Bronchus fibroblast of lung (primary cell): ENCODE results near the gene DEFB129. TPM values are rescaled to one million over a fixed set of nuclear protein-coding genes. Genes with fewer than 3 reads are reported as not detected.

ENCODE experiments used
- total RNA-seq: library from RNA; depleted of rRNA; stranded (reverse); fragments of >200 nt; gene quantifications from 2 replicates; pipeline ENCODE4 v1.2.3, GENCODE V29; 2015

Gene DEFB129
- total RNA-seq: not detected in 2 replicates

DNA sequence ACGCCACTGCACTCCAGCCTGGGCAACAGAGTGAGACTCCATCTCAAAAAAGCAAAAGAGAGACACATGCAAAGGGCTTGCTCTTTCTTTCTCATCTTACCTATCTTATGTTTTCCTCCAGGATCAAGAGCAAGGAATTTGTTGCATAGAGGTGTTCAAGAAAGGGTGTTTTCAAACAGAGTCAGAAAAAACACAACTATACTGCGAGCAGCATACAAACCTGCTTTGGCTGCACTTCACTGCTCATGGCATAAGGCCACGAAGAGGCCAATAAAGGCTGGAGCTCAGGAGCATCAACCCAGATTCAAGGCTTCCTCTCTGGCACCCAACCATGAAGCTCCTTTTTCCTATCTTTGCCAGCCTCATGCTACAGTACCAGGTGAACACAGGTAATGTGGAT is at the start of gene DEFB129:
Gene DEFB129 (plus strand): TSS at position 301 of the 400 bp plus-strand sequence. CDS start 31 bp downstream, at position 332.

GRCh38 chr20:189611-190010 is 37.4 kb upstream of the DEFB129 start, which contains the start of gene DEFB128:
DEFB128 (minus strand) TSS chr20:189711; CDS start chr20:189623, 88 bp downstream.

DNA sequence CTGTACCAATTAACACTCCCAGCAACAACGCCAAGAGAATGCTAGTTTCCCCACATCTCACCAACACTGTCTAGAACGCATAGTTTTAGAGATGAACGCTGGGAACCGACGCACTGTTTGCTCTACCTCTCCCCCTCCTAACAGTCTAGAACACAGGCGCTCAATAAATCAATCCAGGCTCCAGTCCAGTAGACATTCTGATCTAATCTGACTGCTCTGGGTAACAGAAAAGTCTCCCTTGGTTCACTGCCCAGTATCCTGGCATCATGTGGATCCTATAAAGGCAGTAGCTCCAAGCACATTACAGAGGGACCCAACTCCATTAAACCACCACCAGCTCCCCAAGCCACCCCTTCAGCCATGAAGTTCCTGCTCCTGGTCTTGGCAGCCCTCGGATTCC is 30.4 kb downstream of the DEFB129 start, which contains the start of gene DEFB132:
Gene DEFB132 (plus strand): TSS at position 306 of the 400 bp plus-strand sequence. CDS start 55 bp downstream, at position 361.

Other genes starting within 250 kb of the DEFB129 start
- gene DEFB125, start 139.6 kb upstream of the DEFB129 start, total RNA-seq: not detected in 2 replicates
- gene DEFB126, start 84.7 kb upstream of the DEFB129 start, total RNA-seq: not detected in 2 replicates
- gene DEFB127, start 69.8 kb upstream of the DEFB129 start, total RNA-seq: not detected in 2 replicates
- not detected in 2 replicates for gene DEFB128, start 37.5 kb upstream of the DEFB129 start, total RNA-seq
- gene DEFB132, start 30.5 kb downstream of the DEFB129 start, total RNA-seq: not detected in 2 replicates
- 1.8 and 2.8 TPM in 2 replicates for gene C20orf96, start 63.5 kb downstream of the DEFB129 start, total RNA-seq
- 16.2 and 20.0 TPM in 2 replicates for gene ZCCHC3, start 70.3 kb downstream of the DEFB129 start, total RNA-seq
- gene SOX12, start 98.3 kb downstream of the DEFB129 start, total RNA-seq: 16.0 and 16.1 TPM in 2 replicates
- 95.0 and 104 TPM in 2 replicates for gene NRSN2, start 119.9 kb downstream of the DEFB129 start, total RNA-seq
- 106 and 115 TPM in 2 replicates for gene TRIB3, start 153.5 kb downstream of the DEFB129 start, total RNA-seq
- gene RBCK1, start 181.0 kb downstream of the DEFB129 start, total RNA-seq: 71.3 and 71.4 TPM in 2 replicates
- gene TBC1D20, start 235.3 kb downstream of the DEFB129 start, total RNA-seq: 21.0 and 23.3 TPM in 2 replicates